ENCODE results near the gene ARID1A.

ARID1A gene

DNA sequence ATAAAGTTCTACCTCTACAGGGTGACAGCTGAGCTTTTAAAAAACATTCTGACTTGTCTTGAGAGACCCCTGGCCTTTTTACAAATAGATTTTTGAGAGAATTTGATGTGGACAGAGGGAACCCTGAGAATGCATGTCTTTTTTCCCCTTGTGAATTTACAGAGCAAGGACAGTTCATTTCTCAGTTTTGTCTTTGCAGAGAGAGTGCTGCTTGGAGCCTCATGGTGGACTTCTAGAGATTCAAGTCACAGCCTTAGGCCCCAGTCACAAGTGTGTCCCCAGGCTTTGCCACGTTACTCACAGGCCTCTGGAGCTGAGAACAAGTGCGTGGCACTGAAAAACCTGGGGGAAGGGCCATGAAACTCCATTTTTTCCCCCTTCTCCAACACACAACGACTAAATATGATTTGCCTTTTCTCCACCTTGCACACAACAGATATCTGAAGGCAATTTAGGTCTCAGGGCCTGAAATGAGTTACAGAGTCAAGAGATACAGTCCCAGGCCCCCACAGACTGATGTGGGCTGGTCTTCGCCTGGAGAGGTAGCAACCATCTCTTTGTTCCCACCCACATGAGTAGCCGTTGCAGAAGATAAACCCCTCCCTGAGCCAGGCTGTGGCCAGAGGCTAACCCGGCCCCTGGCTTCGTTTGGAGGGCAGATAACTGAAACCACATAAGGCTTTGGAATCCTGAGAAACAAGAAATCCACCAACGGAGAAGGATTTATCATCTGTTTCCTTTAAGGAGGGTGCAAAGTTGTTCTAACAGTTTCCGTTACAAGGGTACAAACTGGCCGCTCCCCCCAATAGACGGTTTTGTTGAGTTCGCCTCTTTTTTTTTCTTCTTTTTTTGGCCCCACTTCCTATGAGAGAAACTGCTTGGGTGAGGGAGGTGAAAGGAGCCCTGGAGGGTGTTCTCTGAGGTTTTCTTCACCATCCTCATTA lies 90.9 kb downstream of the ARID1A start:
- Histone ChIP-seq H3K36me3 (ENCODE audit: insufficient read depth, low read depth, low read length) (peaks cover 18% of the 10 kb centered on the region; the same call in 1 of the 2 replicates), H3K4me1 (ENCODE audit: insufficient read depth, low read length) (peaks cover 24% of the 10 kb centered on the region), H3K27me3 (ENCODE audit: insufficient read depth, low read length) (no peaks in the 10 kb centered on the region), H3K9me3 (ENCODE audit: insufficient read depth, low read depth, low read length) (no peaks in the 10 kb centered on the region), H3K27ac (ENCODE audit: low read length) (peak overlapping the region; percentile 94), H3K4me3 (ENCODE audit: low read length) (peak overlapping the region; percentile 85), H3K9ac (ENCODE audit: low read depth, low read length) (peak overlapping the region; percentile 95)

DNA sequence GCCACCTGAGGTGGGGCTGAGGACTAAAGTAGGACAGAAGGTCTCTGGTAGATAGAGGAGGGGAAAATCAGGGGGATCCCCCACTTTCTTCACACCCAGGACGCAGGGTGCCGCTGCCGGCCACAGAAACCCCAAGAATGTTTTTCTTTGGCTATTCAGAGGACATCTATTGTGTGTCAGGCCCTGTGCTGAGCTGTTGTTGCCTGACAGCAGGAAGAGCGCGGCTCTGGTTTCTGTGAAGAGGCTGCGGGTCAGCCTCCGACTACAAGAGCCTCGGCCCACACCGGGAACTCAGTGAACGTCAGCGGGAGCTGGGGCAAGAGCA lies 91.5 kb downstream of the ARID1A start:
- Histone ChIP-seq H3K27ac (ENCODE audit: low read length) (peak overlapping the region; percentile 94), H3K9ac (ENCODE audit: low read depth, low read length) (peak overlapping the region; percentile 95), H3K27me3 (ENCODE audit: insufficient read depth, low read length) (no peaks in the 10 kb centered on the region), H3K9me3 (ENCODE audit: insufficient read depth, low read depth, low read length) (no peaks in the 10 kb centered on the region), H3K4me3 (ENCODE audit: low read length) (peak overlapping the region; percentile 85), H3K4me1 (ENCODE audit: insufficient read depth, low read length) (peaks cover 24% of the 10 kb centered on the region), H3K36me3 (ENCODE audit: insufficient read depth, low read depth, low read length) (peaks cover 12% of the 10 kb centered on the region; the same call in 1 of the 2 replicates)

DNA sequence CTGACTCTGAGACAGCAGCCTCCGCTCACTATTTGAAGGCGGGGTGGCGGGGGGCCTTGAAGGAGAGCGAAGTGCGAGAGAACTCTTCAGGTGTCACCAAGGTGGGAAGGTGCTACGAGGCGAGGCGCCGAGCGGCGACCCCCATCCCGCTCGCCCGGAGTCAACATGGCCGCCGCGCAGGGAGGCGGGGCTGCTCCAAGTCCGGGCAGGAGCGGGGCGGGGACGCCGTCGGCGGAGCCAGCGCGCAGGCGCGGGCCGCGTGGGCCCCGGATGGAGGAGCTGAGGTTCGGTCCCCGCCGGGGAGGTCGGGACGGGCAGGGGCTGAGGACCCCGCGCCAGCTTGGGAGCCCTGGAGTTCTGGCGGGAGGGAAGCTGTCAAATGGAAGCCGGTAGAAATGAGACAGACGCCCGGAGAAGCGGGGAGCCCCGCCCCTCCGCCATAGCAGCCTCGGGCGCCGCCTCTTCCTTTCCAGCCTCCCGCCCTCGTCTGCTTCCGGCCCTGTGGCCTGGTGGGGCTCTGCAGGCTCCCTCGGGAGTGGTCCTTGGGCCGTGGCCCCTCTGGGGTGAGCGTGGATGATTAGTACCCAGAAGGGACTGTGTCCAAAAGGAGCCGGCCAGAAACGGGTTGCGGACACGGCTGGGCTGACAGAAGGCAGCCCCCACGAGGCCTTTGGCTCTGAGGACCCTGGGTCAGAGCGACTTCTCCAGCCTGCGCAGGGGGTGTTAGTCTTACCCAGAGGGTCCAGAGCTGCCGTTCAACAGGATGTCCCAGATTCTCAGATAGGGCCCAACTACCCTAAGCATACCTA lies 92.1 kb downstream of the ARID1A start, which contains the start of gene PIGV:
Gene PIGV, plus strand, starts transcription at position 245 of the 809 bp plus-strand sequence. CDS start 2,866 bp downstream, outside the sequence.
- H3K4me3 ChIP-seq (ENCODE audit: low read length) = peak within 1 kb of the TSS; percentile 85
- no peaks in the 10 kb centered on the region for H3K27me3 ChIP-seq (ENCODE audit: insufficient read depth, low read length)
- H3K9me3 ChIP-seq (ENCODE audit: insufficient read depth, low read depth, low read length) = no peaks in the 10 kb centered on the region
- H3K36me3 ChIP-seq (ENCODE audit: insufficient read depth, low read depth, low read length) = peaks cover 9% of the 10 kb centered on the region
- peak within 1 kb of the TSS; percentile 94 for H3K27ac ChIP-seq (ENCODE audit: low read length)
- peak within 1 kb of the TSS; percentile 95 for H3K9ac ChIP-seq (ENCODE audit: low read depth, low read length)
- H3K4me1 ChIP-seq (ENCODE audit: insufficient read depth, low read length) = peaks cover 24% of the 10 kb centered on the region

DNA sequence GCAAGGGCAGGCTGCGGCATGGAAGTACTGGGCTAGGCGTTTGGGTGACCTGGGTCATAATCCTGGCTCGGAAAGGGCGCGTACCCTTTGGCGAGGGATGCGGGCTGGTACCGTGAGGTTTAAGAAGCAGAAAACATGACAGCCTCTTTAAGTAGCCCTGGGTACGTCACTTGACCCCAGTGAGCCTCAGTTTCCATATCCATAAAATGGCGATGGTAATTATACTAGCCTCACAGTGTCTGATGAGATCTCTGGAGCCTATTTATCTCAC lies 92.6 kb downstream of the ARID1A start:
- Histone ChIP-seq H3K27me3 (ENCODE audit: insufficient read depth, low read length) (no peaks in the 10 kb centered on the region), H3K4me3 (ENCODE audit: low read length) (peak overlapping the region; percentile 85), H3K4me1 (ENCODE audit: insufficient read depth, low read length) (peaks cover 24% of the 10 kb centered on the region), H3K9ac (ENCODE audit: low read depth, low read length) (peak overlapping the region; percentile 95), H3K27ac (ENCODE audit: low read length) (peak overlapping the region; percentile 94), H3K36me3 (ENCODE audit: insufficient read depth, low read depth, low read length) (peaks cover 7% of the 10 kb centered on the region), H3K9me3 (ENCODE audit: insufficient read depth, low read depth, low read length) (no peaks in the 10 kb centered on the region)

DNA sequence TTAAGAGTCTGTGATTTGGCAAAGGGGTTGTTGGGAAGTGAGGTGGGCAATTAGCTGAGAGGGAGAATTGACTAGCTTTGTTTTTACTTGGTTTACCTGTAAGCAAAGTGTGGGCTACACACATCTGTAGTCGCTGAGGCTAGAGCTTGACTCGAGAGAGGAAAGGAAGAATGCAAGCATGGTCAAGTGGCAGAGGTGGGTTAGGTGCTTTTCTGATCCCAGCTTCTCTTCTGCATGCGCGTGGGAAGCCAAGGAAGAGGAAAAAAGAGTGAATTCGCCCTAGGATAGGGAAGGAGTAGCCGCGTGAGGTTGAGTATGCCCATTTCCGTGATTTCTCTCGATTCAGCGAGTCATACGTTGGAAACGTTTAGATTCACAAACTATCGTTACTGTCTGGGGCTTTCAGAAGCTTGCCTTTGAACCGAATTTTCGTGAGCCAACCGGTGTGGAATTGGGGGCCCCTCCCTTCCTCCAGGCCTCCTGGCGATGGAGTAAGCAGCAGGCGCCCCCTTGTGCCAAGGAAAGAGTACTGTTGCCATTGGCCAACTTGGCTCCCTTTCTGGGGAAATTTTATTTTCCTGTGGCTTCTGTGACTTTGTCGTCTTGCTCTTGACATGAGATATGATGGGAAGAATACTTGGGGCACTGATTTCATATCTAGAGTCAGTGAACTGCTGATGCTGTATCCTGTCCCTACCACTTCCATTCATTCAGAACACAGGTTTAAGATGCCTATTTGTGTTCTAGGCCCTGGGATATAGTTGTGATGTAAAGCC lies 93.2 kb downstream of the ARID1A start:
- Histone ChIP-seq H3K9ac (ENCODE audit: low read depth, low read length) (peak overlapping the region; percentile 95; the same call in 1 of the 2 replicates), H3K27me3 (ENCODE audit: insufficient read depth, low read length) (no peaks in the 10 kb centered on the region), H3K27ac (ENCODE audit: low read length) (no peak overlapping the region), H3K36me3 (ENCODE audit: insufficient read depth, low read depth, low read length) (peaks cover 6% of the 10 kb centered on the region), H3K4me3 (ENCODE audit: low read length) (peak overlapping the region; percentile 85), H3K9me3 (ENCODE audit: insufficient read depth, low read depth, low read length) (no peaks in the 10 kb centered on the region), H3K4me1 (ENCODE audit: insufficient read depth, low read length) (peaks cover 22% of the 10 kb centered on the region)

DNA sequence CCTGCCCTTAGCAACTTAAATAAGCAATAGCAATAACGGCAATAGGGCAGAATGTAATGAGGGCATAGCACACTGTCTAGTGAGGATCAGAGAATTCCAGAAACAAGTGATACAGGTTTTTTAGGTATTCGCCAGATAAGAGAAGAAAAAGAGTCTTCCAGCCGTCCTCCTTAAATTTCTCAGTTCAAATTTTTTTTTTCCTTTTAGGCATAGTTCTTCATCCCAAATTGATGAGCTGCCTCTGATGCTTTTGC lies 93.7 kb downstream of the ARID1A start:
- Histone ChIP-seq H3K4me1 (ENCODE audit: insufficient read depth, low read length) (peaks cover 19% of the 10 kb centered on the region), H3K9ac (ENCODE audit: low read depth, low read length) (no peak overlapping the region), H3K27ac (ENCODE audit: low read length) (no peak overlapping the region), H3K4me3 (ENCODE audit: low read length) (no peak overlapping the region), H3K27me3 (ENCODE audit: insufficient read depth, low read length) (no peaks in the 10 kb centered on the region), H3K9me3 (ENCODE audit: insufficient read depth, low read depth, low read length) (no peaks in the 10 kb centered on the region), H3K36me3 (ENCODE audit: insufficient read depth, low read depth, low read length) (peaks cover 11% of the 10 kb centered on the region)

DNA sequence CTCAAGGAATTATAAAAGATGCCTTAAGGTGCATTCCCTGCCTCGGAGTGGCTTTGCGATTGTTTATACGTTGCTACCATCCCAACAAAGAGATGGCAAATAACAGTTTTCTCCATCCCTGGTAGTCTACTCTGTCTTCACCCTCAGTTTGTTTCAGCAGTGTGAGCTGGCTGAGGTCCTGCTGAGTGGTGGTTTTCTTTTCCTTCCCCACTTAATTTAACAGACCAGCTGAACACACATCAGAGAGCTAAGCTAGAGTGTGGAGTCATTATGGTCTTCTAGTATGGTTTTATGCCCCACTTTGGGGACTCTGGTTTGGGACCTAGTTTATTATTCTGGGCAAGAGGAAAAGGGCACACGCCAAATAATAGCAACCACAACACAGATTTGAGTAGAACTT lies 94.1 kb downstream of the ARID1A start:
- peaks cover 19% of the 10 kb centered on the region for H3K4me1 ChIP-seq (ENCODE audit: insufficient read depth, low read length)

DNA sequence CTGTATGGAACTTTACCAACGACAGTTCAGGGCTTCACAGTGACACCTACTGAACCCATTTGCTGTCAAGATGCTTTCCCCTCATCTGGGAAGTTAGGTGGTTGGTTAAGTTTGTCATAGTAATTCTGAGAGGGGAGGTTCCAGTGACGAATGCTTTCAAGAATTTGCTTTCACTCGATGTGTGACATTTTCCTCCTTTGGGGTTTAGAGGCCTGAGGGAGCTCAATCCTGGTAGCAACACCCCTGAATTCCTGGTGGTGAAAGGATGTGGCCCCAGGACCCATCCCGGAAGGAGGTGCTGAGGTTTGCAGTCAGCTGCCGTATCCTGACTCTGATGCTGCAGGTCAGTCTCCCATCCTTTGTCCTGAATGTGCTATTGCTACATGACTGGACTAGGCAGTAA lies 94.7 kb downstream of the ARID1A start:
- Histone ChIP-seq H3K27me3 (ENCODE audit: insufficient read depth, low read length) (no peaks in the 10 kb centered on the region), H3K4me1 (ENCODE audit: insufficient read depth, low read length) (peaks cover 19% of the 10 kb centered on the region), H3K27ac (ENCODE audit: low read length) (no peak overlapping the region), H3K4me3 (ENCODE audit: low read length) (no peak overlapping the region), H3K36me3 (ENCODE audit: insufficient read depth, low read depth, low read length) (peaks cover 18% of the 10 kb centered on the region), H3K9me3 (ENCODE audit: insufficient read depth, low read depth, low read length) (no peaks in the 10 kb centered on the region), H3K9ac (ENCODE audit: low read depth, low read length) (no peak overlapping the region; the same call in 1 of the 2 replicates)

More for the DNA sequence above, 94.1 kb downstream of the ARID1A start:
- no peaks in the 10 kb centered on the region for H3K9me3 ChIP-seq (ENCODE audit: insufficient read depth, low read depth, low read length)
- no peak overlapping the region for H3K4me3 ChIP-seq (ENCODE audit: low read length)
- H3K9ac ChIP-seq (ENCODE audit: low read depth, low read length) = no peak overlapping the region
- H3K36me3 ChIP-seq (ENCODE audit: insufficient read depth, low read depth, low read length) = peaks cover 15% of the 10 kb centered on the region
- H3K27ac ChIP-seq (ENCODE audit: low read length) = no peak overlapping the region
- no peaks in the 10 kb centered on the region for H3K27me3 ChIP-seq (ENCODE audit: insufficient read depth, low read length)

DNA sequence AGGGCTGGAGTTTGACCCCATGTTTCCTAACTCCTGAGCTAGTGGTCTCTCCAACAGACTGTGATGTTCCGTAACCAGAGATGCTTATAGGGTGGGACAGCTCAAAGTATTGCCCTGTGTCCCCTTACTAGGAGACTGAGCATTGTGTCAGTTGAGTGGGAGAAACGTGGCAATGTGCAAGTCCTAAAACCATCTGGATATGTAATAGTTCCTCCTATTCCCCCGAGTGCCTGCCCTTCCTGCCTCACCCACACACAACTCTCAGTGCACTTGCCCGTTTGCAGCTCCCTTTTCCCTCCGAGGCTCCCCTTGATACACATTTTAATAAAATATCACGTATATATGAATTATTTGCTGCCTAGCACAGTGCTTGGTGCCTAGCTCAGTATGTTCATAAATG lies 95.3 kb downstream of the ARID1A start:
- H3K36me3 ChIP-seq (ENCODE audit: insufficient read depth, low read depth, low read length) = peaks cover 18% of the 10 kb centered on the region
- H3K4me3 ChIP-seq (ENCODE audit: low read length) = no peak overlapping the region
- H3K4me1 ChIP-seq (ENCODE audit: insufficient read depth, low read length) = peaks cover 13% of the 10 kb centered on the region
- no peak overlapping the region for H3K9ac ChIP-seq (ENCODE audit: low read depth, low read length)
- no peak overlapping the region for H3K27ac ChIP-seq (ENCODE audit: low read length)
- H3K27me3 ChIP-seq (ENCODE audit: insufficient read depth, low read length) = no peaks in the 10 kb centered on the region
- no peaks in the 10 kb centered on the region for H3K9me3 ChIP-seq (ENCODE audit: insufficient read depth, low read depth, low read length)

DNA sequence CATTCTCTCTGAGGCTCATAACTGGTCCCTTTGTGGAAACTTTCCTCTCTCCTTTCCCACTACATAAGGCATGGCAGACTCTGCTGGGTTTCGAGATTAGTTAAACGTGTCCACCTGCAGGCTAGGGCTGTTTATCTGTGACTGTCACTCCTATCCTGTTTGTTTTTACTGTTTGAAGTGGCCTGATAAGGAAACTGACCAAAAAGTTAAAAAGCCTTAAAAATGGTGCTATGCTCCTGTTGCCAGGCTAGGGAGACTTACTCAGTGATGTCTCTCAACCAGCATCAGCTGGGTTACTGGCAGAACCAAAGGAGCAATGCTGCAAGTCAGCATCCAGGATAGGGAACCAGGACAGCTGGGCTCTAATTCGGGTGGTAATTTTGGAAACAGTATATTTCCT lies 95.8 kb downstream of the ARID1A start:
- H3K4me3 ChIP-seq (ENCODE audit: low read length) = no peak overlapping the region
- H3K4me1 ChIP-seq (ENCODE audit: insufficient read depth, low read length) = peaks cover 8% of the 10 kb centered on the region
- peaks cover 18% of the 10 kb centered on the region for H3K36me3 ChIP-seq (ENCODE audit: insufficient read depth, low read depth, low read length)
- no peak overlapping the region for H3K9ac ChIP-seq (ENCODE audit: low read depth, low read length)
- no peaks in the 10 kb centered on the region for H3K27me3 ChIP-seq (ENCODE audit: insufficient read depth, low read length)
- no peak overlapping the region for H3K27ac ChIP-seq (ENCODE audit: low read length)
- no peaks in the 10 kb centered on the region for H3K9me3 ChIP-seq (ENCODE audit: insufficient read depth, low read depth, low read length)

DNA sequence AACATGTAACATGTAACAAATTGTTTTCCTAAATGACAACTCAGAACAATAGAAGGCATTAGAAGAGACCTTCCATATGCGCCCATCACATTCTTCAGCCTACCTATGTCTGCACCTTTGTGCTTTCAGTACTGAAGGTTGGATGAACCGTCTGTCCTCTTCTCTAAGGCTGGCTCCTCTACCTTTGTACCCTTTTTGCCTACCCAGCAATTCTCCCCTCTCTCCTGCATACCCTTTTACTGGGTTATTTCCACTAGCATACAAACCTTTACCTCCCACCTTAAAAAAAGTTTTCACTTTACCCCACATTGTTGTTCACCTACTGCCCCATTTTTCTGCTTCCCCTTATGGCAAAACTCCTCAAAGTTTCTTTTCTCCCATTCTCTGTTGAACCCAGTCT lies 97.1 kb downstream of the ARID1A start:
- no peak overlapping the region for H3K9ac ChIP-seq (ENCODE audit: low read depth, low read length)
- no peaks in the 10 kb centered on the region for H3K9me3 ChIP-seq (ENCODE audit: insufficient read depth, low read depth, low read length)
- H3K27ac ChIP-seq (ENCODE audit: low read length) = no peak overlapping the region
- no peak overlapping the region for H3K4me3 ChIP-seq (ENCODE audit: low read length)
- H3K27me3 ChIP-seq (ENCODE audit: insufficient read depth, low read length) = no peaks in the 10 kb centered on the region
- no peaks in the 10 kb centered on the region; the same call in 1 of the 2 replicates for H3K4me1 ChIP-seq (ENCODE audit: insufficient read depth, low read length)
- H3K36me3 ChIP-seq (ENCODE audit: insufficient read depth, low read depth, low read length) = peaks cover 23% of the 10 kb centered on the region

Measured in iPS-20b (cell line).